ENCODE results near the gene CFAP161. TPM values are rescaled to one million over a fixed set of nuclear protein-coding genes. Genes with fewer than 3 reads are reported as not detected.

CFAP161 gene
- total RNA-seq, 1 donor from 2014 or later, result 21.1 TPM

DNA sequence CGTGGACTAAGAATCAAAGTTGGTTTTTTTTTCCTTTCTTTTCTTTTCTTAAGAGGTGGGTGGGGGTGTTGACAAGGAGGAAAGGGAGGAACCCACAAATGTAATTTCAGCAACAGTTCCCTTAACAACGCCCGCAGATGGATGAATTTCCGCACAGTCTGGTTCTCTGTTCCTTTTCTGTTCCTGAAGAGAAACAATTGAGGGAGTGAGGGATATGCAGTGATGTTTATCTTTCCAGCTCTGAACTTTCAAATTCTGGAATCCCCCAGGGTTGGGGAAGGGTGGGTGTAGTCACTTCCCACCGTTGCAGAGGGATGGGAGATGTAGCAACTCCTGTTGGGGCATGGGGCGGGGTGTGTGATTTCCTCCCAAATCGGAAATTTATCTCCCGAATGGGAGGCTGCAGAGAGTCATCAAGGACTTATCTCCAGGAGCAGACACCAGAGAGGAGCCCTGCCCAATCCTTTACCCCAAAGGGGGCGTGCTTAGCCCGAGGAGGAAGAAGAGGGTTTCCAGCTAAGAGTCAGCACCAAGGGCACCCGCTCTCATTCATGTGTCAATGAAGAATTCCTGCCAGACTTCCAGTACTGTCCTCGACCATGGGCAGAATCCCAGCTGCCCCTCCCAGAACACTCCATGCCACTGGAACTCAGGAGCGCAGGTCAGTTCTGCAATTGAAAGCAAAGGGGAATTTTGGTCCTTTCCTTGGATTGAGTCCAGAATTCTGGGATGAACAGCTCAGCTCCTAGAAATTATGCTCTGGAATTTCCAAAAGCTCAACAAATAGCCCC, 35.0 kb upstream of the CFAP161 start:
- peak; percentile 52 for DNase-seq (ENCODE audit: low spot score)
- no peak for TF ChIP-seq CTCF (IDR thresholded peaks at IDR 0.05; ENCODE audit: unreplicated experiment)
- no peaks in the 10 kb centered on the region for H3K27me3 Mint-ChIP-seq (ENCODE audit: unreplicated experiment)
- H3K4me1 Mint-ChIP-seq (ENCODE audit: unreplicated experiment), result peaks cover 41% of the 10 kb centered on the region
- H3K9me3 Mint-ChIP-seq (ENCODE audit: unreplicated experiment), result no peaks in the 10 kb centered on the region
- peak overlapping the region; percentile 96 for H3K27ac Mint-ChIP-seq (ENCODE audit: unreplicated experiment)
- H3K4me3 Mint-ChIP-seq (ENCODE audit: unreplicated experiment), result peak overlapping the region; percentile 82
- H3K36me3 Mint-ChIP-seq (ENCODE audit: low read depth, unreplicated experiment), result no peaks in the 10 kb centered on the region

DNA sequence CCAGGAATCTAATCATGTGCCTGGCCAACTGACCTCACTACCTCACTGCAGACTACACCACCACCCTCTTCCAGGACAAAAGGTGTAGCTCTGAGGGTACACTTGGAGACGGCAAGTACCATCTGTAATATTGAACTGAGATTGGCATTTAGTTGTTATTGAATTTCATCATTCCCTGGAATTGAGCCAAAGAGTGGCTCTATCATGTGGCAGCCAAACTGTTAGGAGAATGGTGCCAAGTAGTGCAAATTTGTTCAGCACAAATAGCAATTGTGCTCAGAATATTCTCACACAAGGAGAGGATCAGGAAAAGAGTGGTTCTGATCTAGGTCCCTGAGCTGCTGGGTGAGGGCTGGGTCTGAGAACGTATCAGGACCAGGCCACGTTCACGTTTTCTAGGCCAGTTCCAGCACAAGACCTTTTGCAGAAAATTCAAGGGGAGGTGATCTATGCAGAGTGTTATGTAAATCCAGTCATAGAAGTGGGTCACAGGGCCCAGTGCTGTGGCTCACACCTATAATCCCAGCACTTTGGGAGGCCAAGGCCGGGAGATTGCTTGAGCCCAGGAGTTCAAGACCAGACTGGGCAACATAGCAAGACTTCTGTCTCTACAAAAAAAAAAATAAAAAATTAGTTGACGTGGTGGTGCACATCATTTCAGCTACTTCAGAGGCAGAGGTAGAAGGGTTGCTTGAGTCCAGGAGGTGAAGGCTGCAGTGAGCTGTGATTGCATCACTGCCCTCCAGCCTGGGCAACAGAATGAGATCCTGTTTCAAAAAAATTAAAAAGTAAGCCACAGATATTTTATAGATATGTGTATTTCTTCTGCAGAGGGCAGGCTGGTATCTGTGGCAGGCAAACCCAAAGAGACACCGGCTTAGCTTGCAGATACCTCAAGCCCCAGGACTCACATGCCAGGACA, 31.9 kb upstream of the CFAP161 start:
- H3K36me3 Mint-ChIP-seq (ENCODE audit: low read depth, unreplicated experiment), result no peaks in the 10 kb centered on the region
- peak overlapping the region; percentile 81 for H3K4me3 Mint-ChIP-seq (ENCODE audit: unreplicated experiment)
- no peaks in the 10 kb centered on the region for H3K27me3 Mint-ChIP-seq (ENCODE audit: unreplicated experiment)
- peaks cover 51% of the 10 kb centered on the region for H3K4me1 Mint-ChIP-seq (ENCODE audit: unreplicated experiment)
- DNase-seq (ENCODE audit: low spot score), result no peak
- H3K27ac Mint-ChIP-seq (ENCODE audit: unreplicated experiment), result no peak overlapping the region
- TF ChIP-seq CTCF (IDR thresholded peaks at IDR 0.05; ENCODE audit: unreplicated experiment), result no peak
- H3K9me3 Mint-ChIP-seq (ENCODE audit: unreplicated experiment), result no peaks in the 10 kb centered on the region

- Mint-ChIP-seq H3K9me3 (ENCODE audit: unreplicated experiment) (no peaks in the 10 kb centered on the region), H3K4me3 (ENCODE audit: unreplicated experiment) (no peak overlapping the region), H3K4me1 (ENCODE audit: unreplicated experiment) (peaks cover 35% of the 10 kb centered on the region), H3K36me3 (ENCODE audit: low read depth, unreplicated experiment) (no peaks in the 10 kb centered on the region), H3K27ac (ENCODE audit: unreplicated experiment) (no peak overlapping the region), H3K27me3 (ENCODE audit: unreplicated experiment) (no peaks in the 10 kb centered on the region)
- TF ChIP-seq CTCF (IDR thresholded peaks at IDR 0.05; ENCODE audit: unreplicated experiment), result no peak
- DNase-seq (ENCODE audit: low spot score), result no peak
Observed at GRCh38 chr15:81103857-81104256, 30.2 kb upstream of the CFAP161 start.

DNA sequence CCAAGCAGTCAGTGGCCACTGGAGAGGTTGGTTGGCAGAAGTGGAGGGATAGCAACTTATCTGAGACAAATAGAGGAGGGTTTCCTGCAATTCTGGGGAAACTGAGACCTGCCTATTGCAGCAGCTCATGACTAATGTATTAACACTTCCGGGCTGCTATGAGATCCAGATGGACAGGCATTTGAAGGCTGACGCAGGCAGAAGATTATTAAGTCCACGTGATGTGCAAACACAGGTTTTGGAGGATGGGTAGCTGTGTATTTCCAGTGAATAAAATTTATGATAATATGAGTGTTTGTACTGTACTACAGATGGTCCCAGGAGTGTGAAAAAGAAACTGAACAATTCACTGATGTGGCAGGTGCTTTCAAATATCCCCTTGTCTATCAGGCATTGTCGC, 28.5 kb upstream of the CFAP161 start:
- no peaks in the 10 kb centered on the region for H3K27me3 Mint-ChIP-seq (ENCODE audit: unreplicated experiment)

More for the DNA sequence above, 28.5 kb upstream of the CFAP161 start:
- H3K9me3 Mint-ChIP-seq (ENCODE audit: unreplicated experiment), result no peaks in the 10 kb centered on the region
- H3K4me1 Mint-ChIP-seq (ENCODE audit: unreplicated experiment), result peaks cover 27% of the 10 kb centered on the region
- DNase-seq (ENCODE audit: low spot score), result no peak
- no peaks in the 10 kb centered on the region for H3K36me3 Mint-ChIP-seq (ENCODE audit: low read depth, unreplicated experiment)
- no peak overlapping the region for H3K27ac Mint-ChIP-seq (ENCODE audit: unreplicated experiment)
- no peak overlapping the region for H3K4me3 Mint-ChIP-seq (ENCODE audit: unreplicated experiment)
- TF ChIP-seq CTCF (IDR thresholded peaks at IDR 0.05; ENCODE audit: unreplicated experiment), result no peak

All from endothelial cell (in vitro differentiated cells).